HFFc6 (cell line): ENCODE results near the gene TTN. TPM values are rescaled to one million over a fixed set of nuclear protein-coding genes. Genes with fewer than 3 reads are reported as not detected.

Experiments
- DNase-seq: peaks from one replicate; pipeline ENCODE4 v3.0.0-alpha.2; 2018
- H3K27ac Mint-ChIP-seq: 2 replicates; pipeline ENCODE4 v1.8.0; 2020; ENCODE audit warnings: mild to moderate bottlenecking, mixed read lengths
- H3K27me3 Mint-ChIP-seq: 2 replicates; pipeline ENCODE4 v1.8.0; 2021; ENCODE audit warnings: mild to moderate bottlenecking, moderate library complexity, mixed read lengths; ENCODE audit not compliant: insufficient read depth
- H3K36me3 Mint-ChIP-seq: 2 replicates; pipeline ENCODE4 v1.8.0; 2021; ENCODE audit warnings: low read depth, mixed read lengths
- H3K4me1 Mint-ChIP-seq: 2 replicates; pipeline ENCODE4 v1.8.0; 2020; ENCODE audit warnings: low read depth, mixed read lengths
- H3K4me3 Mint-ChIP-seq: 2 replicates; pipeline ENCODE4 v1.8.0; 2020; ENCODE audit warnings: mild to moderate bottlenecking, moderate library complexity, mixed read lengths
- H3K9me3 Mint-ChIP-seq: 2 replicates; pipeline ENCODE4 v1.8.0; 2020; ENCODE audit warnings: mild to moderate bottlenecking, mixed read lengths
- total RNA-seq, 6 experiments: library from RNA; stranded (reverse); fragmentation: NEBNext Ultra II Directional; extraction: Animal tissue kit (Norgen Biotek cat#: 25700); gene quantifications; 2 replicates in 1 of 6; 3 replicates in 5 of 6; pipeline ENCODE4 v1.2.3, GENCODE V29; 2021
- TF ChIP-seq, protein P1 (sequence below): fragments of 200-600 bp; sonication (generic); IDR thresholded peaks from 2 replicates; pipeline ENCODE4 v1.5.0; 2021; ENCODE audit warnings: antibody characterized with exemption, mild to moderate bottlenecking

The TTN gene
- total RNA-seq, 6 experiments from 2014 or later, result 0.17 to 0.33 (median 0.23) TPM

DNA sequence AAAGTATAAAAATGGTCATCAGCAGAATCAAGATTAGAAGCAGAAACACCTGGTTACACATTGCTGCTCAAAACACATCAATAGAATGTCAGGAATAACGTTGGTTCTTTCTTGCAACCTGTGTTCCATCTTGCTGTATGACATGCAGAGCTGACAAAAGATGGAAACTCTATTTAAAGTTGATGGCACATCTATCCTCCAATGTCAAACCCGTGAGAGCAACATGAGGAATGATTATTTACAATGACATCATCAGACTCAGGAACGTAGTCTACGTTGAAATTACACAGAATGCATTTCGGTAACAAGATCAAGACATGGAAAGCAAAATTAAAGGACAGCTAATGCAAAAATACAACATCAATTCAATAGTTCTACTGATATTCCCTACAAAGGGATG lies 26.2 kb upstream of the TTN start:
- Mint-ChIP-seq H3K4me3 (no peak overlapping the region), H3K9me3 (no peaks in the 10 kb centered on the region), H3K4me1 (peaks cover 20% of the 10 kb centered on the region), H3K36me3 (no peaks in the 10 kb centered on the region), H3K27me3 (peaks cover 2% of the 10 kb centered on the region; the same call in 1 of the 2 replicates), H3K27ac (no peak overlapping the region)
- DNase-seq, result no peak
- TF ChIP-seq, protein P1, sequence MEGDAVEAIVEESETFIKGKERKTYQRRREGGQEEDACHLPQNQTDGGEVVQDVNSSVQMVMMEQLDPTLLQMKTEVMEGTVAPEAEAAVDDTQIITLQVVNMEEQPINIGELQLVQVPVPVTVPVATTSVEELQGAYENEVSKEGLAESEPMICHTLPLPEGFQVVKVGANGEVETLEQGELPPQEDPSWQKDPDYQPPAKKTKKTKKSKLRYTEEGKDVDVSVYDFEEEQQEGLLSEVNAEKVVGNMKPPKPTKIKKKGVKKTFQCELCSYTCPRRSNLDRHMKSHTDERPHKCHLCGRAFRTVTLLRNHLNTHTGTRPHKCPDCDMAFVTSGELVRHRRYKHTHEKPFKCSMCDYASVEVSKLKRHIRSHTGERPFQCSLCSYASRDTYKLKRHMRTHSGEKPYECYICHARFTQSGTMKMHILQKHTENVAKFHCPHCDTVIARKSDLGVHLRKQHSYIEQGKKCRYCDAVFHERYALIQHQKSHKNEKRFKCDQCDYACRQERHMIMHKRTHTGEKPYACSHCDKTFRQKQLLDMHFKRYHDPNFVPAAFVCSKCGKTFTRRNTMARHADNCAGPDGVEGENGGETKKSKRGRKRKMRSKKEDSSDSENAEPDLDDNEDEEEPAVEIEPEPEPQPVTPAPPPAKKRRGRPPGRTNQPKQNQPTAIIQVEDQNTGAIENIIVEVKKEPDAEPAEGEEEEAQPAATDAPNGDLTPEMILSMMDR, result no peak

DNA sequence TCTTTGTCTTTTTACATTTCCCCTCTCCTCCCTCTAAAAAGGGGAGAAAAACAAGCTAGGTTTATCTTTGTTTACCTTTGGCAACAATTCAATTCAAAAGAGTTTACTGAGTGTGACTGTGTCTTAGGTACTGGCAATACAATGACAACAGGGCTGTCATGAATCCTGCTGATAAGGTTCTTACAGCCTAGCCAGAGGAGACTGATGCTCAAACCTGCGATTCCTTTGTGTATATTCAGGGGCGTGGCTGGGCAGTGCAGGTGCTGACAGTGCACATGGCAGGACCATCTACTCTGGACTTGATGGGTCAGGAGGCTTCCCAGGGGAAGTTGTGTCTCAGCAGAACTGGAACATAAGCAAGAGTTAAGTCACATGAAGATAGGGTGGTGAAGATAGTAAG lies 23.2 kb upstream of the TTN start:
- DNase-seq, result no peak
- no peak overlapping the region for H3K27ac Mint-ChIP-seq
- H3K36me3 Mint-ChIP-seq, result peaks cover 10% of the 10 kb centered on the region; the same call in 1 of the 2 replicates
- H3K27me3 Mint-ChIP-seq, result peaks cover 2% of the 10 kb centered on the region; the same call in 1 of the 2 replicates
- H3K4me1 Mint-ChIP-seq, result peaks cover 39% of the 10 kb centered on the region
- TF ChIP-seq, protein P1, result no peak
- no peak overlapping the region for H3K4me3 Mint-ChIP-seq
- 0 out of 2 replicates have a peak, but pooled peaks cover 8% of the 10 kb centered on the region for H3K9me3 Mint-ChIP-seq

DNA sequence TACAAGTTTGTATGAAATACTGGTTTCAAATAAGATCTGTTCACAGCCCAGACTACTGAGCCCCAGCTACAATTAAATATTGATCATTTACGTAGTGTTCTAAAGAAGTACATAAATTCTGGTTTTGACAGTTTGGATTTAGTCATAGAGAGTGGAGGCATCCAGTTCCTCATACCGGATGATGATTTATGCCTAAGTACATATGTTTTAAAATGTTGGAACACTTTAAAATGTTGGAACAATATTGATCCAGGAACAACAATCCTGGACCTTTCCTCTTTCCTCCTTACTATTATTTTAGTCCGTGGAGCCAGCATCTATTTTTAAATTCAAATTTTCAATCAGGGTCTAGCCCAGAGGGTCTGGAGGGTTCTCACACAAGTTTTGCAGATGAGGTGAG lies 22.8 kb upstream of the TTN start:
- H3K27me3 Mint-ChIP-seq, result peaks cover 2% of the 10 kb centered on the region; the same call in 1 of the 2 replicates
- H3K4me3 Mint-ChIP-seq, result no peak overlapping the region
- TF ChIP-seq, protein P1, result no peak
- H3K9me3 Mint-ChIP-seq, result 0 out of 2 replicates have a peak, but pooled peaks cover 11% of the 10 kb centered on the region
- H3K4me1 Mint-ChIP-seq, result peaks cover 43% of the 10 kb centered on the region
- peaks cover 10% of the 10 kb centered on the region; the same call in 1 of the 2 replicates for H3K36me3 Mint-ChIP-seq
- DNase-seq, result no peak
- no peak overlapping the region for H3K27ac Mint-ChIP-seq

DNA sequence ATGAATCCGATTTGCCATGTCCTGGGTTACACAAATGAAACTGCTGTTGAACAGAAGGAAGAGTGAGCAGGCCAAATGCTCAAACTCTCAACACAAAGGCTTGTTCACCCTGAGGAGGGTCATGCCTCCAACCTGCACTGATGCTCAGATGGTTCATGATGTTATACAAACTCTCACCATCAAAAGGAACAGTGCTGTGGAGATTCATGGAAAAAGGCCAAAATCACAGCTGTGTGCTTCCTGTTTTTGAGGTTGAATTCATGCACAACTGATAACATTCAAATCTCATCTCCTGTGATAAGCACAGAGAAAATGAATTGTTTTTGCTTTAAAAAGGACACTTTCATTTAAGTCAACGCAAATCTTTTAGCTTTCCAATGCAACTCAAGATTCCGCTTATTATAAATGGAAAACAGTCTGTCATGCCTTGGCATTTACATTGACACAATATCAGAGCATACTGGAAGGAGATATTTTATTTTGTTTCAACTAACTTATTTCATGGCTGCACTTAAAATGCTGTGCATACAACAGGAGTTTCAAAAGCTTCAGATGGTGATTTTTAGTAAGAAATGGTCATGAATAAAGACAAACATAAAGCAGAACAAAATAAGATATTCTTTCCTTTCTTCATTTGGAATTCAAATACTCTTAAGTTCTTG lies 22.2 kb upstream of the TTN start:
- H3K27me3 Mint-ChIP-seq, result peaks cover 2% of the 10 kb centered on the region; the same call in 1 of the 2 replicates
- peaks cover 10% of the 10 kb centered on the region; the same call in 1 of the 2 replicates for H3K36me3 Mint-ChIP-seq
- H3K9me3 Mint-ChIP-seq, result 0 out of 2 replicates have a peak, but pooled peaks cover 11% of the 10 kb centered on the region
- TF ChIP-seq, protein P1, result no peak
- peaks cover 43% of the 10 kb centered on the region for H3K4me1 Mint-ChIP-seq
- no peak for DNase-seq
- no peak overlapping the region for H3K4me3 Mint-ChIP-seq
- no peak overlapping the region for H3K27ac Mint-ChIP-seq

DNA sequence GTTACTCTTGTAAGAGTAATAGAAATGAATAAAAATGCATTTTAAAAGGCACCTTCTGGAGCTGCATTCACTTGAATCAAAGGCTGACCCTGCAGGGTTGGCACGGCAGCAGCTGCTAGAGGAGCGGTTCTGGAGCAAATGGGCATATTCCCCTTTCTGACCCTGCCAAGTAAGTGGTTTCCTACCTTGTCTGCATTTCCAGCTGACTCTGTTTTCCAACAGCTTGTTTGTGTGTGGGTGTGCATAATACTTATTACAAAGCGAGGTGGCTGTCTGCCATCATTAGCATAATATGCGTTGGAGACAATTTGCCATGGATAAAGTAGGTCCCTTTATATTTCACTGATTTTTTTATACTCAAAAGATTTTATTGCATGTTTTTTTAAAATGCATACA lies 21.3 kb upstream of the TTN start:
- Mint-ChIP-seq H3K27ac (no peak overlapping the region), H3K9me3 (0 out of 2 replicates have a peak, but pooled peaks cover 11% of the 10 kb centered on the region), H3K36me3 (peaks cover 10% of the 10 kb centered on the region; the same call in 1 of the 2 replicates), H3K4me3 (no peak overlapping the region), H3K27me3 (peaks cover 2% of the 10 kb centered on the region; the same call in 1 of the 2 replicates), H3K4me1 (peaks cover 43% of the 10 kb centered on the region)
- TF ChIP-seq, protein P1, result no peak
- no peak for DNase-seq
